ENCODE measurements around the gene HMOX1.

DNA sequence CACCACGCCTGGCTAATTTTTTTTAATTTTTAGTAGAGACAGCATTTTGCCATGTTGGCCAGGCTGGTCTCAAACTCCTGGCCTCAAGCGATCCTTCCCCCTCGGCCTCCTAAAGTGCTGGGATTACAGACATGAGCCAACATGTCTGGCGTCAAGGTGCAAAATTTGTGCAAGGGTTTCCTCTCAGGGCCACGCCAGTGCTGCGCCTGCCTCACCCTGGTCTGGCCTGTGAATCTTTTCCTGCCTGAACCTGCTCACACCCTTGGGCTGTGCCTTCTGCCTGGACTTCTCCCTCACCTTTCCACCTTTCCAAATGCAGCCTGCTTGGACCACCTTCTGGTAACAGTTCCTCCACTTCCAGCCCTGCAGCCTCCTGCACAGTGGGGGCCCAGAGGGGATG, 62.4 kb downstream of the HMOX1 start:
- TF ChIP-seq, protein P1, sequence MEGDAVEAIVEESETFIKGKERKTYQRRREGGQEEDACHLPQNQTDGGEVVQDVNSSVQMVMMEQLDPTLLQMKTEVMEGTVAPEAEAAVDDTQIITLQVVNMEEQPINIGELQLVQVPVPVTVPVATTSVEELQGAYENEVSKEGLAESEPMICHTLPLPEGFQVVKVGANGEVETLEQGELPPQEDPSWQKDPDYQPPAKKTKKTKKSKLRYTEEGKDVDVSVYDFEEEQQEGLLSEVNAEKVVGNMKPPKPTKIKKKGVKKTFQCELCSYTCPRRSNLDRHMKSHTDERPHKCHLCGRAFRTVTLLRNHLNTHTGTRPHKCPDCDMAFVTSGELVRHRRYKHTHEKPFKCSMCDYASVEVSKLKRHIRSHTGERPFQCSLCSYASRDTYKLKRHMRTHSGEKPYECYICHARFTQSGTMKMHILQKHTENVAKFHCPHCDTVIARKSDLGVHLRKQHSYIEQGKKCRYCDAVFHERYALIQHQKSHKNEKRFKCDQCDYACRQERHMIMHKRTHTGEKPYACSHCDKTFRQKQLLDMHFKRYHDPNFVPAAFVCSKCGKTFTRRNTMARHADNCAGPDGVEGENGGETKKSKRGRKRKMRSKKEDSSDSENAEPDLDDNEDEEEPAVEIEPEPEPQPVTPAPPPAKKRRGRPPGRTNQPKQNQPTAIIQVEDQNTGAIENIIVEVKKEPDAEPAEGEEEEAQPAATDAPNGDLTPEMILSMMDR (optimal IDR thresholded peaks at IDR 0.05 in 1 of 3, IDR thresholded peaks at IDR 0.05 in 1 of 3, conservative IDR thresholded peaks at IDR 0.05 in 1 of 3; ENCODE audit: extremely low read depth in 1 of 3, insufficient read depth in 2 of 3, low read length in 3 of 3), result no peak
- TF ChIP-seq EZH2 (IDR thresholded peaks at IDR 0.05; ENCODE audit: low read length), result no peak
